Measurements from ENCODE around the gene KCNAB1. TPM values are rescaled to one million over a fixed set of nuclear protein-coding genes. Genes with fewer than 3 reads are reported as not detected.

The KCNAB1 gene
- total and polyA plus RNA-seq, 2 of the 8 experiments (the other 6 are each of a cell fraction or from before 2014, with no cell fraction given): 0.51 to 2.3 TPM

- no peak overlapping the region for H2BK12ac ChIP-seq (ENCODE audit: low read depth, low read length)
- no peak overlapping the region for H3K4me3 ChIP-seq (ENCODE audit: extremely low read depth in 1 of 4, insufficient read depth in 2 of 4, low read depth in 3 of 4, low read length in 4 of 4)
- H2AFZ ChIP-seq (ENCODE audit: low read length): no peak overlapping the region
- H3K18ac ChIP-seq (ENCODE audit: extremely low read depth, low read length): no peak overlapping the region
- ChIA-PET POLR2A (ENCODE audit: partially characterized antibody) (interaction anchor here (0.6 to 3.5 kb wide), 5 partner anchors 11 to 330 kb away, joined by 3 to 11 read pairs (median 4); no protein-coding TSS in a partner anchor), CTCF (ENCODE audit: partially characterized antibody) (interaction anchor here (0.6 to 1.5 kb wide), 16 partner anchors 8 to 580 kb away, joined by 3 to 9 read pairs (median 3); no protein-coding TSS in a partner anchor)
- H3K9ac ChIP-seq (replicated peaks in 1 of 4; ENCODE audit: extremely low read depth in 1 of 4, low read depth in 3 of 4, low read length in 3 of 4): no peak overlapping the region
- no peak overlapping the region for H3K27ac ChIP-seq (ENCODE audit: low read depth, low read length)
- DNase-seq (ENCODE audit: low read depth in 1 of 2, low spot score in 2 of 2) (no peak), FAIRE-seq (no peak)
- no peaks in the 10 kb centered on the region for H3K27me3 ChIP-seq (replicated peaks in 1 of 4; ENCODE audit: control insufficient read depth in 3 of 4, extremely low read depth in 1 of 4, insufficient read depth in 3 of 4, low read length in 3 of 4)
- no peaks in the 10 kb centered on the region for H3K79me2 ChIP-seq (ENCODE audit: control insufficient read depth in 1 of 2, insufficient read depth in 2 of 2, low read length in 2 of 2)
- TF ChIP-seq SP2 (IDR thresholded peaks at IDR 0.05; ENCODE audit: low read length): no peak
- TF ChIP-seq KDM5A (IDR thresholded peaks at IDR 0.05; ENCODE audit: low read length): no peak
- no peak for TF ChIP-seq E2F6 (IDR thresholded peaks at IDR 0.05)
- no peak for TF ChIP-seq HDAC2 (IDR thresholded peaks at IDR 0.05; ENCODE audit: borderline replicate concordance in 1 of 2, low read depth in 2 of 2, low read length in 2 of 2)
- TF ChIP-seq FOSL1 (IDR thresholded peaks at IDR 0.05; ENCODE audit: insufficient read depth, low read depth, low read length): no peak
- TF ChIP-seq GABPA (IDR thresholded peaks at IDR 0.05; ENCODE audit: borderline replicate concordance, insufficient read depth, low read length): no peak
- TF ChIP-seq CBX8 (IDR thresholded peaks at IDR 0.05; ENCODE audit: borderline replicate concordance, low read depth, low read length): no peak
- no peak for TF ChIP-seq POU5F1 (IDR thresholded peaks at IDR 0.05; ENCODE audit: low read depth, low read length)
- TF ChIP-seq YY1 (IDR thresholded peaks at IDR 0.05; ENCODE audit: low read depth, low read length): no peak
- no peak for TF ChIP-seq EZH2 (IDR thresholded peaks at IDR 0.05; ENCODE audit: low read depth, low read length, severe bottlenecking)
- no peak overlapping the region for H3K14ac ChIP-seq (ENCODE audit: insufficient read length)
- H2BK20ac ChIP-seq (ENCODE audit: low read length): no peak overlapping the region
- H3K79me1 ChIP-seq (ENCODE audit: low read depth, low read length): no peaks in the 10 kb centered on the region; the same call in 1 of the 2 replicates
- H3K36me3 ChIP-seq (ENCODE audit: control insufficient read depth in 2 of 4, insufficient read depth in 4 of 4, low read length in 3 of 4): peaks cover 0 to 14% (median 7%) of the 10 kb centered on the region in 4 experiments; a peak in 4 of 8 replicates
- no peak overlapping the region for H3K56ac ChIP-seq (replicated peaks; ENCODE audit: insufficient read length, low read depth, low read length)
- H3K23ac ChIP-seq (ENCODE audit: insufficient read length): no peak overlapping the region
- WGBS, 2 experiments (ENCODE audit: extremely low coverage in 1 of 2, insufficient coverage in 1 of 2, insufficient read length in 1 of 2, insufficient replicate concordance in 2 of 2, low coverage in 1 of 2, low lambda C conversion rate in 2 of 2, missing lambda C conversion rate in 1 of 2): 90% methylated on average over 2 of the region's 2 CpGs; no CpG with 5 or more reads in 1 of the 2 experiments
- H3K4me2 ChIP-seq (ENCODE audit: insufficient read depth in 1 of 2, low read depth in 2 of 2, low read length in 2 of 2): no peak overlapping the region
- H3K4ac ChIP-seq (replicated peaks; ENCODE audit: insufficient read length, low read depth, low read length): no peak overlapping the region
- H2BK5ac ChIP-seq (ENCODE audit: low read depth, low read length): no peak overlapping the region
- H4K20me1 ChIP-seq (replicated peaks in 1 of 2; ENCODE audit: control insufficient read depth in 1 of 2, insufficient read depth in 2 of 2, low read length in 2 of 2): no peaks in the 10 kb centered on the region
- no peaks in the 10 kb centered on the region for H3K23me2 ChIP-seq (ENCODE audit: low read depth, low read length)
- H2BK15ac ChIP-seq (ENCODE audit: low read length): no peak overlapping the region
- H2BK120ac ChIP-seq (replicated peaks; ENCODE audit: low read depth, low read length): no peak overlapping the region
- H4K5ac ChIP-seq (ENCODE audit: insufficient read length, low read depth, low read length): no peak overlapping the region
- no peak overlapping the region for H4K8ac ChIP-seq (ENCODE audit: extremely low read depth, insufficient read depth, low read length)
- H4K91ac ChIP-seq (replicated peaks; ENCODE audit: insufficient read length, low read length): no peak overlapping the region
- no peak overlapping the region for H2AK5ac ChIP-seq (ENCODE audit: low read depth, low read length)
- no peaks in the 10 kb centered on the region for H3K9me3 ChIP-seq (ENCODE audit: insufficient read depth in 2 of 2, low read depth in 1 of 2, low read length in 1 of 2)
- H3K4me1 ChIP-seq (replicated peaks in 1 of 4; ENCODE audit: control insufficient read depth in 3 of 4, insufficient read depth in 4 of 4, low read length in 3 of 4): peaks cover 0 to 3% (median under 1%) of the 10 kb centered on the region in 4 experiments; a peak in 3 of 7 replicates
These were observed 415.4 kb downstream of the KCNAB1 start for GRCh38 chr3:156535798-156536197.

All from H1 (cell line).